ENCODE data around the gene HSPB7.

HSPB7 gene

DNA sequence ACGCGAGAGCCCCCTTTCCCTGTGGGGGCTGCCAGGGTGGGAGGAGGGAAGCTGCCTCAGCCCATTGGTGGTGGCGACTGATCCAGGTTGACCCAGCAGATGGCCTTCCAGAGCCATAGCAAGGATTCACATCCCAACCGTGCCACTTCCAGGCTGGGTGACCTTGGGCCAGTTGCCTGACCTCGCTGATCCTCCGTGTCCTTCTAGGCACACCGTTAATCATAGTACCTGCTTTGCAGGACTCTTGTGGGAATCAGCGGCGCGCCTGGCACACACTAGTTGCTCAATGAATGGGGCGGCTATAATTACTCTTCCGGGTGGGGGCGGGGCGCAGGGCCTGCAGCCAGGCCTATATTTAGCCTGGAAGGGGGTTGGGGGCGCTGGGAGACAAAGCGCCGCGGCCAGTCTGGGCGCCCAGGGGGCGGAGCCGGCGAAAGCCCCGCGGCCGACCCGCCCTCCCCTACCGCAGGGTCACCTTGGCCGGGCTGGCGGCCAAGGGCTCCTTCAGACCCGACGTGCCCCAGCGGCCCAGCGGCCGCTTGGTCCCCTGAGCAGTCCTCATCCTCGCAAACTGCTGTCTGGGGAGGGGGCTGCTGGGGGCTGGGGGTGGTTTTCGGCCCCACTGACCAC lies 5.1 kb downstream of the HSPB7 start:
- TF ChIP-seq ZFX (IDR thresholded peaks at IDR 0.05) = no peak
- TF ChIP-seq, protein P1, sequence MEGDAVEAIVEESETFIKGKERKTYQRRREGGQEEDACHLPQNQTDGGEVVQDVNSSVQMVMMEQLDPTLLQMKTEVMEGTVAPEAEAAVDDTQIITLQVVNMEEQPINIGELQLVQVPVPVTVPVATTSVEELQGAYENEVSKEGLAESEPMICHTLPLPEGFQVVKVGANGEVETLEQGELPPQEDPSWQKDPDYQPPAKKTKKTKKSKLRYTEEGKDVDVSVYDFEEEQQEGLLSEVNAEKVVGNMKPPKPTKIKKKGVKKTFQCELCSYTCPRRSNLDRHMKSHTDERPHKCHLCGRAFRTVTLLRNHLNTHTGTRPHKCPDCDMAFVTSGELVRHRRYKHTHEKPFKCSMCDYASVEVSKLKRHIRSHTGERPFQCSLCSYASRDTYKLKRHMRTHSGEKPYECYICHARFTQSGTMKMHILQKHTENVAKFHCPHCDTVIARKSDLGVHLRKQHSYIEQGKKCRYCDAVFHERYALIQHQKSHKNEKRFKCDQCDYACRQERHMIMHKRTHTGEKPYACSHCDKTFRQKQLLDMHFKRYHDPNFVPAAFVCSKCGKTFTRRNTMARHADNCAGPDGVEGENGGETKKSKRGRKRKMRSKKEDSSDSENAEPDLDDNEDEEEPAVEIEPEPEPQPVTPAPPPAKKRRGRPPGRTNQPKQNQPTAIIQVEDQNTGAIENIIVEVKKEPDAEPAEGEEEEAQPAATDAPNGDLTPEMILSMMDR (conservative IDR thresholded peaks at IDR 0.05) = no peak
- peak overlapping the region; percentile 45 for H3K27ac ChIP-seq

DNA sequence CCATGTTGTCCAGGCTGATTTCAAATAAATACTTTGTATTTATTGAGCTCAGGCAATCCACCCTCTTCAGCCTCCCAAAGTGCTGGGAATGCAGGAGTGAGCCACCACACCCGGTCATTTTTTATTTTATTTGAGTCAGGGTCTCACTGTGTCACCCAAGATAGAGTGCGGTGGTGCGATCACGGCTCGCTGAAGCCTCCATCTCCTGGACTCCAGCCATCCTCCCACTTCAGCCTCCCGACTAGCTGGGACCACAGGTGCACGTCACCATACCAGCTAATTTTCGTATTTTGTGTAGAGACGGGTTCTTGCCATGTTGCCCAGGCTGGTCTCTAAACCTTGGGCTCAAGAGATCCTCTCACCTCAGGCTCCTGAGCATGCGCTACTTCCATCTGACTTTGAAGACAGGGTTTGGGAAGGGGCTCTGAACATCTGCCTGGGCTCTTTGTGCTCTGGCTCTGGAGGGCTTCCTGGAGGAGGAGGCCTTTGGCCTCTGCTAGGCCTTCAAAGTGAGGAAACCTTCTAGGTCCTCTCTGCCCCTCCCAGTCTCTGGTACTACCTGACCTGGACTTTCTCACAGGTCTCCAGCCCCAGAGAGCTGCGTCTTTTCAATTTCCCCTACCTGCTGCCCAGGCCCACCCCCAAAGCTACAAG lies 5.8 kb downstream of the HSPB7 start:
- peak overlapping the region; percentile 45 for H3K27ac ChIP-seq

DNA sequence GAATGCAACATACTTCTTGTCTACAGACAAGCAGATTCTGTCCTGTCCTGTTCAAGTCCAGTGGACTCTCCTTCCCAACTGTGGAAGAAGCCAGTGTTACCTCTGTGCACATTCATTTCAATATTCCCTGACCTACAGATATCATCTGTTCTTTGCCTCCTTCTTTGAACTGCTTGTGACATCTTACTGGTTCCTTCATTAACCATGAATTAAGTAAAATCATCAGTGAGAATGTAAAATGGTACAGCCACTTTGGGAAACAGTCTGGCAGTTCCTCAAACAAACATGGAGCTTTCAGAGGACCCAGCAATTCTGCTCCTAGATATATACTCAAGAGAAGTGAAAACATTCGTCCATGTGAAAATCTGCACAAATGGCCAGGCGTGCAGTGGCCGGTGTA lies 7.0 kb downstream of the HSPB7 start:
- no peak overlapping the region for H3K27ac ChIP-seq
- TF ChIP-seq ZFX (IDR thresholded peaks at IDR 0.05) = no peak
- TF ChIP-seq, protein P1 (conservative IDR thresholded peaks at IDR 0.05) = no peak

More for the DNA sequence above, 5.8 kb downstream of the HSPB7 start:
- TF ChIP-seq, protein P1 (conservative IDR thresholded peaks at IDR 0.05) = no peak
- no peak for TF ChIP-seq ZFX (IDR thresholded peaks at IDR 0.05)

DNA sequence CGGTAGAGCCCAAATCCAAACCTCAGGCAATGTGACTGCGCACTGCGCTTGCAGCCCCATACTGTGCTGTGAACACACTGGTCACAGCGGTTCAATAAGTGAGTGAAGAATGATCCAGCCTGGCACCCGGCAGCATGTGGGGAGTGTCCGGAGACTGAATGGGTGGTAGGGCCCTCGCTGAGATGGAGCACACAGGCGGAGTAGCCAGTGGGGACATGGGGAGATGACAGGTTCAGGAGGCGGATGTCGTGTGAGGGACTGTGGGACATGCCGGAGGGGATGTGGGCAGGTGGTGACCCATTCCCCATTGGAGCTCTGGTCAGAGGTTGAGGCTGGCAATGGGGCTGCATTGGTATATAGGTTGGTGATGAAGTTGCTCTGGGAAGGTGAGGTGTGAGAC lies 8.2 kb downstream of the HSPB7 start:
- TF ChIP-seq, protein P1 (conservative IDR thresholded peaks at IDR 0.05) = no peak
- TF ChIP-seq ZFX (IDR thresholded peaks at IDR 0.05) = no peak
- no peak overlapping the region for H3K27ac ChIP-seq

DNA sequence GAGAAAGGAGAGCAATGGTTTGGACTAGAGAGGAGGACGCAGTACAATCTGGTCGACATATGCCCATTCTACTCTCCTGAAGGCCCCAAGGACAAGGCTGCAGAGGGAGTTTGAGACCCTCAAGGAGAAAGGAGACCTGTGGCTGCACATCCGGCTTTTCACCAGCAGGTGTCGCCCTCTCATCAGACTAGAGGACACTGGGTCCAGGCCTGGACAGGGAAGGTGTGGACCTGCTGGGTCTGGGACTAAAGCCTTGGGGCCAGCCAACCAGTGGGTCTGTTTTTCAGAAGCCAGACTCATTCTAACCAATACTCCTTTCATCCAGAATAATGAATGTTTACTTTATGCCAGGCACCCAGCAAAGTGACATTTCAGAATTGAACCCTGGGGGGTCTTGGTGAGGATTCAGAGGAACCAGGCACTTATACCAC lies 8.8 kb downstream of the HSPB7 start:
- TF ChIP-seq ZFX (IDR thresholded peaks at IDR 0.05) = no peak
- TF ChIP-seq, protein P1 (conservative IDR thresholded peaks at IDR 0.05) = peak; percentile 85

DNA sequence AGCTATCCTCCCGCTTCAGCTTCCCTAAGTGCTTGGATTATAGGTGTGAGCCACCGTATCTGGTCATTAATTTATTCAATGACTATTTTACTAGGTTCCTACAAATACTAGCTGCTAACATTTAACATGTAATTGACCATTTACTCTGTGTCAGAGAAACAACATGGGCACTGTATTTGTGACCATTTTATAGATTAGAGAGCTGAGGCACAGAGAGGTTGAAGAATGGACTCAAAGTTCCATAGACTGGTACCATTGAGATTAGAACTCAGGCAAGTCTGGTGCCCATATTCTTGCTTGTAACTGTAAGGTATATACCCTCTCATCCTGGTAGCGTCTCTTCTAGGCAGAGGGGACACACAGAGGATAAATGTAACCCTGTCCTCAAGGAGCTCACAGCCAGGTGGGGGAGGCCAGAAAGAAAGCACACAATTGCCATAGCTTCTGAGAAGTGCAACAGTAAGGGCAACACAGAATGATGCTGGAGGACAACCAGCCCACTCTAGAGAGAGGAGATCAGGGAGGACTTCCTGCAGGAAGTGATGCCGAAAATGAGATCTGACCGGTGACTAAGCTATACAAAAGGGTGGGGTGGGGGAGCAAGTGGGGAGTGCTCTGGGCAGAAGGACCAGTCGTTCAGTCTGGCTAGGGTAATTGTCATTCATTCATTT lies 10.0 kb downstream of the HSPB7 start:
- no peak overlapping the region for H3K27ac ChIP-seq
- TF ChIP-seq, protein P1 (conservative IDR thresholded peaks at IDR 0.05) = no peak
- TF ChIP-seq ZFX (IDR thresholded peaks at IDR 0.05) = no peak

More for the DNA sequence above, 8.8 kb downstream of the HSPB7 start:
- no peak overlapping the region for H3K27ac ChIP-seq

Data from C4-2B (cell line).